GM12878 (cell line): Measurements from ENCODE around the gene PDZRN3. TPM values are rescaled to one million over a fixed set of nuclear protein-coding genes. Genes with fewer than 3 reads are reported as not detected.

ENCODE experiments used
- USF2 ChIP-seq: IDR thresholded peaks from 2 replicates; pipeline ENCODE4 v1.6.1; 2011; ENCODE audit warnings: low read depth, low read length, improper control_type of control experiment, borderline replicate concordance
- ZBED1 ChIP-seq: IDR thresholded peaks from 2 replicates; pipeline ENCODE4 v1.6.1; 2016; ENCODE audit warnings: borderline replicate concordance
- ZBTB33 ChIP-seq: fragments of 450-650 bp; IDR thresholded peaks from 2 replicates; pipeline ENCODE4 v1.6.1; 2017; ENCODE audit warnings: mild to moderate bottlenecking
- ZNF687 ChIP-seq: fragments of 450-650 bp; IDR thresholded peaks from 2 replicates; pipeline ENCODE4 v1.6.1; 2017; ENCODE audit warnings: mild to moderate bottlenecking, moderate library complexity
- polyA plus RNA-seq, 11 experiments: library from polyadenylated mRNA; depleted of rRNA in 4 of 11; unstranded in 6 of 11; stranded (reverse) in 5 of 11; fragments of >200 nt; fragmentation: Nextera tagmentation in 4 of 11; fragmentation: Illumina TruSeq in 1 of 11; extraction: Ambion mirVana in 4 of 11; extraction: Trizol in 1 of 11; gene quantifications; 1 replicate in 1 of 11; 2 replicates in 10 of 11; pipeline versions ENCODE4 v1.2.1 to v1.2.3, GENCODE V29; 2011 to 2016; ENCODE audit warnings: inconsistent platforms in 2 of 11, missing spikeins in 2 of 11, low read depth in 1 of 11
- total RNA-seq, 4 experiments: library from RNA; depleted of rRNA in 3 of 4; stranded (reverse); fragments of >200 nt in 3 of 4; fragmentation: Illumina TruSeq in 1 of 4; extraction: Trizol in 1 of 4; gene quantifications; 2 replicates each; pipeline versions ENCODE4 v1.2.1 to v1.2.3, GENCODE V29; 2013 to 2021

PDZRN3 gene
- total and polyA plus RNA-seq, 10 of the 15 experiments (the other 5 are each of a cell fraction or from before 2014, with no cell fraction given), result 0.07 to 0.37 (median 0.12) TPM; not detected in 6

DNA sequence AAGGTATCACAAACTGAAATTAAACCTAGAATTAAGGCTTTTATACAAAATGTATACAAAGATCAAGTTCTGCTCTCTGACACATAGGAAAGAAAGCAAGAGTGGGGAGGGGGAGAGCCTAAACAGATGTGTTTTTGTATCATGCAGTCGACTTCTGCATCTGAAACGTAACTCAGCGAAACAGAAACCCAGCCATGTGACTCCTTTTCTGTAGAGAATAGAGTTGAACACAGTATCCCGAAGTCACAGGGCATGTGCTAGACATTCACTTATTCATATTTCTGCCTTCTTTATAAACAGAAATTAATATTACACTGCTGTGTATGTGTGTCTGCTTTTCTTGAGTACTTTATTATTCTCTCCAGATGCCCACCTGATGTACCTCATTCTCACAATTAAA, 121.0 kb downstream of the PDZRN3 start (continued):
- TF ChIP-seq ZNF687, result peak; percentile 49; the same call in 1 of the 2 replicates
- no peak for TF ChIP-seq ZBED1
- TF ChIP-seq ZBTB33, result no peak
- peak; percentile 20; the same call in 1 of the 2 replicates for TF ChIP-seq USF2
